HepG2 (cell line): ENCODE results near the gene PDGFB. TPM values are rescaled to one million over a fixed set of nuclear protein-coding genes. Genes with fewer than 3 reads are reported as not detected.

ENCODE experiments used
- ATAC-seq: fragments of 200-7000 bp; cut with Tn5 transposase; 3 replicates; pipeline ENCODE4 v1.9.1; 2020; ENCODE audit warnings: mild to moderate bottlenecking, moderate library complexity
- BruUV-seq: library from RNA; stranded (reverse); fragments of 400-500 nt; replicated peaks from 2 replicates; lab custom pipeline; 2021; lab: Mats Ljungman, UMichigan
- CTCF ChIA-PET: fragments of 300-600 bp; formaldehyde crosslinking; extraction: SDS; loops from one replicate; lab custom pipeline; 2021; ENCODE audit warnings: low total read pairs, inconsistent platforms, low intra/inter-chr PET ratio; lab: Yijun Ruan, JAX
- POLR2A ChIA-PET: fragments of 350-600 bp; sonication (Branson Sonifier 250); formaldehyde crosslinking; loops from one replicate; lab custom pipeline; 2020; ENCODE audit warnings: antibody characterized with exemption, inconsistent platforms; lab: Yijun Ruan, JAX
- DNase-seq: peaks from one replicate; pipeline ENCODE4 v3.0.0-alpha.2; 2015; ENCODE audit warnings: low spot score
- FAIRE-seq: peaks from 3 replicates; lab custom pipeline; 2011; peaks lifted over from hg19 to GRCh38; lab: Jason Lieb, UNC
- H2AFZ ChIP-seq: one replicate; pipeline ENCODE4 v1.6.1; 2011; ENCODE audit warnings: low read length, inconsistent platforms
- H3K27ac ChIP-seq: fragments of 300-600 bp; 3 replicates; pipeline ENCODE4 v1.8.0; 2011; ENCODE audit warnings: mixed run types, mild to moderate bottlenecking, mixed read lengths, low read length, inconsistent platforms; ENCODE audit not compliant: insufficient read depth; ENCODE audit errors: extremely low read length
- H3K27me3 ChIP-seq, 2 experiments: fragments of 200-600 bp in 1 of 2; 2 replicates in 1 of 2; 3 replicates in 1 of 2; pipeline versions ENCODE4 v1.6.0 to v1.8.0; 2011; ENCODE audit warnings: low read length in 2 of 2, mild to moderate bottlenecking in 2 of 2, moderate library complexity in 2 of 2, inconsistent platforms in 1 of 2; ENCODE audit not compliant: insufficient read depth in 2 of 2, control insufficient read depth in 1 of 2
- H3K36me3 ChIP-seq, 2 experiments: fragments of 200-600 bp in 1 of 2; replicated peaks in 1 of 2; 2 replicates in 1 of 2; 3 replicates in 1 of 2; pipeline versions ENCODE4 v1.5.1 to v1.8.0; 2011; ENCODE audit warnings: low read length in 2 of 2, inconsistent platforms in 1 of 2; ENCODE audit not compliant: insufficient read depth in 2 of 2, control insufficient read depth in 1 of 2
- H3K4me1 ChIP-seq: 2 replicates; pipeline ENCODE4 v1.5.1; 2012; ENCODE audit warnings: low read length, inconsistent platforms; ENCODE audit not compliant: insufficient read depth
- H3K4me2 ChIP-seq: 2 replicates; pipeline ENCODE4 v1.6.0; 2011; ENCODE audit warnings: low read depth, low read length, inconsistent platforms
- H3K4me3 ChIP-seq, 3 experiments: fragments of 200-600 bp in 1 of 3; sonication (generic), shearing (Covaris generic) in 1 of 3; replicated peaks in 1 of 3; 2 replicates each; pipeline ENCODE4 v1.5.1; 2011 to 2016; ENCODE audit warnings: low read length in 3 of 3, inconsistent platforms in 2 of 3, low read depth in 2 of 3, mild to moderate bottlenecking in 2 of 3, control low read depth in 1 of 3, mixed read lengths in 1 of 3; ENCODE audit not compliant: insufficient read depth in 1 of 3
- H3K79me2 ChIP-seq: one replicate; pipeline ENCODE4 v1.6.1; 2011; ENCODE audit warnings: low read length, inconsistent platforms; ENCODE audit not compliant: insufficient read depth
- H3K9ac ChIP-seq: 2 replicates; pipeline ENCODE4 v1.6.0; 2011; ENCODE audit warnings: mild to moderate bottlenecking, low read depth, low read length, inconsistent platforms; ENCODE audit not compliant: insufficient read depth
- H3K9me3 ChIP-seq: 2 replicates; pipeline ENCODE4 v1.5.1; 2012; ENCODE audit warnings: mild to moderate bottlenecking, low read length
- H4K20me1 ChIP-seq: 2 replicates; pipeline ENCODE4 v1.6.0; 2011; ENCODE audit warnings: inconsistent platforms, mild to moderate bottlenecking, low read length, moderate library complexity; ENCODE audit not compliant: insufficient read depth
- ASH2L ChIP-seq: fragments of 300-600, 200-600 bp; sonication (generic); IDR thresholded peaks from 2 replicates; pipeline ENCODE4 v1.7.0; 2017; ENCODE audit warnings: low read depth, mild to moderate bottlenecking, moderate library complexity, mixed read lengths, low read length; ENCODE audit not compliant: insufficient read length
- JUND ChIP-seq: sonication (generic); formaldehyde crosslinking; IDR thresholded peaks from 2 replicates; pipeline ENCODE4 v1.8.0; 2022; ENCODE audit warnings: mild to moderate bottlenecking, missing genetic modification reagents
- MAZ ChIP-seq, 2 experiments: sonication (generic) in 1 of 2; formaldehyde crosslinking in 1 of 2; IDR thresholded peaks; 2 replicates each; pipeline versions ENCODE4 v1.5.0 to v1.6.1; 2012 to 2020; ENCODE audit warnings: low read depth in 2 of 2, mild to moderate bottlenecking in 2 of 2, borderline replicate concordance in 1 of 2, improper control_type of control experiment in 1 of 2, low read length in 1 of 2, missing genetic modification reagents in 1 of 2, moderate library complexity in 1 of 2
- PAWR ChIP-seq: sonication (generic); formaldehyde crosslinking; IDR thresholded peaks from 2 replicates; pipeline ENCODE4 v1.4.0; 2020; ENCODE audit warnings: missing genetic modification reagents, mild to moderate bottlenecking, borderline replicate concordance
- POGK ChIP-seq: sonication (generic); formaldehyde crosslinking; conservative IDR thresholded peaks from 2 replicates; pipeline ENCODE4 v1.8.0; 2022; ENCODE audit warnings: mild to moderate bottlenecking, moderate library complexity, missing genetic modification reagents
- SPEN ChIP-seq: sonication (generic); formaldehyde crosslinking; IDR thresholded peaks from 2 replicates; pipeline ENCODE4 v1.5.1; 2020; ENCODE audit warnings: low read depth, mild to moderate bottlenecking, missing genetic modification reagents
- ZC3H4 ChIP-seq: sonication (generic); formaldehyde crosslinking; IDR thresholded peaks from 2 replicates; pipeline ENCODE4 v1.4.0; 2020; ENCODE audit warnings: missing genetic modification reagents, borderline replicate concordance
- ZEB1 ChIP-seq: IDR thresholded peaks from 2 replicates; pipeline ENCODE4 v1.6.1; 2012; ENCODE audit warnings: mild to moderate bottlenecking, low read depth, inconsistent platforms; ENCODE audit not compliant: insufficient replicate concordance
- ZKSCAN8 ChIP-seq: IDR thresholded peaks from 2 replicates; pipeline ENCODE4 v1.6.1; 2016; ENCODE audit warnings: borderline replicate concordance, missing genetic modification reagents, missing compliant biosample characterization
- ZNF17 ChIP-seq: sonication (generic); formaldehyde crosslinking; IDR thresholded peaks from 2 replicates; pipeline ENCODE4 v1.5.0; 2020; ENCODE audit warnings: mild to moderate bottlenecking, missing genetic modification reagents
- ZNF280B ChIP-seq: sonication (generic); formaldehyde crosslinking; IDR thresholded peaks from 2 replicates; pipeline ENCODE4 v1.5.0; 2020; ENCODE audit warnings: missing genetic modification reagents, mild to moderate bottlenecking, borderline replicate concordance
- ZNF30 ChIP-seq: sonication (generic); formaldehyde crosslinking; IDR thresholded peaks from 2 replicates; pipeline ENCODE4 v1.5.0; 2020; ENCODE audit warnings: mild to moderate bottlenecking, missing genetic modification reagents
- ZNF501 ChIP-seq: sonication (generic); formaldehyde crosslinking; IDR thresholded peaks from 2 replicates; pipeline ENCODE4 v1.5.1; 2020; ENCODE audit warnings: mild to moderate bottlenecking, moderate library complexity, missing genetic modification reagents
- ZNF512B ChIP-seq: sonication (generic); formaldehyde crosslinking; IDR thresholded peaks from 2 replicates; pipeline ENCODE4 v1.5.1; 2020; ENCODE audit warnings: missing genetic modification reagents, mild to moderate bottlenecking, borderline replicate concordance
- ZNF543 ChIP-seq: sonication (generic); formaldehyde crosslinking; IDR thresholded peaks from 2 replicates; pipeline ENCODE4 v1.4.0; 2020; ENCODE audit warnings: mild to moderate bottlenecking, missing genetic modification reagents
- ZNF788 ChIP-seq: sonication (generic); formaldehyde crosslinking; IDR thresholded peaks from 2 replicates; pipeline ENCODE4 v1.5.0; 2020; ENCODE audit warnings: mild to moderate bottlenecking, missing genetic modification reagents, borderline replicate concordance
- WGBS: methylation state at CpG from one replicate; pipeline ENCODE4 v1.1.6; 2017; ENCODE audit warnings: low lambda C conversion rate; 5-methylcytosine and 5-hydroxymethylcytosine counted together
- in situ Hi-C: cut with HindIII; loops from 2 replicates; pipeline ENCODE4 v1.10.0; 2017; ENCODE audit warnings: low pct_unique_long_range_greater_than_20kb; ENCODE audit not compliant: extremely low pct_ligation_motif_present
- intact Hi-C: fragments of 100-400 bp; cut with micrococcal nuclease; formaldehyde crosslinking; loops from one replicate; pipeline ENCODE4 v1.10.0; 2022; ENCODE audit not compliant: unreplicated experiment
- polyA plus RNA-seq, 8 experiments: library from polyadenylated mRNA; depleted of rRNA in 3 of 8; stranded (reverse) in 7 of 8; unstranded in 1 of 8; fragments of >200 nt; fragmentation: Illumina TruSeq in 4 of 8; extraction: Trizol in 4 of 8; gene quantifications; 2 replicates each; pipeline versions ENCODE4 v1.2.1 to v1.2.3, GENCODE V29; 2011 to 2016; ENCODE audit warnings: low read depth in 4 of 8, missing spikeins in 1 of 8, mixed read lengths in 1 of 8; ENCODE audit not compliant: insufficient read depth in 1 of 8
- total RNA-seq, 5 experiments: library from RNA; depleted of rRNA; stranded (reverse); fragments of >200 nt; fragmentation: Illumina TruSeq; extraction: Trizol; gene quantifications; 2 replicates each; pipeline ENCODE4 v1.2.3, GENCODE V29; 2016; ENCODE audit warnings: low read depth in 1 of 5

PDGFB gene
- total and polyA plus RNA-seq, 2 of the 13 experiments (the other 11 are each of a cell fraction or from before 2014, with no cell fraction given), result 1.4 to 10.1 TPM

GRCh38 chr22:39176143-39176713 lies 68.6 kb downstream of the PDGFB start:
- Histone ChIP-seq H3K79me2 (no peaks in the 10 kb centered on the region), H4K20me1 (no peaks in the 10 kb centered on the region), H3K4me3 (peak overlapping the region in 1 of 3 experiments; percentile 30; a peak in 1 of 6 replicates), H3K4me1 (peaks cover 84% of the 10 kb centered on the region), H3K4me2 (peak overlapping the region; percentile 73), H3K36me3 (no peaks in the 10 kb centered on the region), H3K27me3 (no peaks in the 10 kb centered on the region), H3K27ac (peak overlapping the region; percentile 61), H3K9me3 (no peaks in the 10 kb centered on the region), H2AFZ (no peak overlapping the region), H3K9ac (peak overlapping the region; percentile 61)
- no TSS peak for BruUV-seq
- FAIRE-seq (no peak), DNase-seq (peak; percentile 72), ATAC-seq (peak; percentile 69)
- in situ Hi-C loops, result loop anchor here (5.0 kb wide), 1 partner anchor 66 kb away; the partner anchor contains the start of gene PDGFB
- intact Hi-C loops, result loop anchor here (10.0 kb wide), 1 partner anchor 69 kb away; the partner anchor contains the start of gene PDGFB
- ChIA-PET POLR2A (interaction anchor here (1.1 to 6.1 kb wide), 3 partner anchors 24 to 142 kb away, joined by 3 to 72 read pairs (median 16); partner anchors contain the start of genes CBX7 and RPL3), CTCF (no interaction called here)
- 8% methylated on average over 10 of the region's 23 CpGs for WGBS
- TF ChIP-seq ZNF30 (CRISPR knock-in tag), result no peak
- TF ChIP-seq ZKSCAN8 (CRISPR knock-in tag), result 0 out of 2 replicates have a peak, but pooled peaks have one; percentile 19
- TF ChIP-seq JUND (CRISPR knock-in tag), result 0 out of 2 replicates have a peak, but pooled peaks have one; percentile 40
- 0 out of 2 replicates have a peak, but pooled peaks have one; percentile 9 for TF ChIP-seq ZNF501 (CRISPR knock-in tag)
- peak; percentile 76; the same call in 1 of the 2 replicates for TF ChIP-seq ZNF788
- TF ChIP-seq ZEB1, result no peak
- no peak for TF ChIP-seq ZNF512B (CRISPR knock-in tag)
- no peak for TF ChIP-seq ZNF17
- peak; percentile 67; the same call in 1 of the 2 replicates for TF ChIP-seq MAZ (IDR thresholded peaks at IDR 0.05; ENCODE audit: borderline replicate concordance, low read depth, low read length)
- peak; percentile 51; the same call in 1 of the 2 replicates for TF ChIP-seq MAZ (CRISPR knock-in tag; IDR thresholded peaks at IDR 0.05; ENCODE audit: low read depth)
- no peak for TF ChIP-seq ZNF543 (CRISPR knock-in tag)
- TF ChIP-seq POGK (CRISPR knock-in tag), result 0 out of 2 replicates have a peak, but pooled peaks have one; percentile 39
- TF ChIP-seq PAWR (CRISPR knock-in tag), result no peak
- no peak for TF ChIP-seq ASH2L
- no peak for TF ChIP-seq ZC3H4 (CRISPR knock-in tag)
- TF ChIP-seq SPEN, result peak; percentile 70
- peak; percentile 5; the same call in 1 of the 2 replicates for TF ChIP-seq ZNF280B
